DMS153 treated with DMSO at 0.1 percent for 48 hours (cell line): ENCODE measurements around the gene MAST2.
"Not testable (repeated sequence)": the region's sequence is repeated elsewhere in the genome, so short reads cannot be mapped to it uniquely, and the experiment has no call there.

Experiments
- DNase-seq: peaks from one replicate; lab custom pipeline; 2025; ENCODE audit not compliant: unreplicated experiment; lab: John Stamatoyannopoulos, UW

Gene MAST2

DNA sequence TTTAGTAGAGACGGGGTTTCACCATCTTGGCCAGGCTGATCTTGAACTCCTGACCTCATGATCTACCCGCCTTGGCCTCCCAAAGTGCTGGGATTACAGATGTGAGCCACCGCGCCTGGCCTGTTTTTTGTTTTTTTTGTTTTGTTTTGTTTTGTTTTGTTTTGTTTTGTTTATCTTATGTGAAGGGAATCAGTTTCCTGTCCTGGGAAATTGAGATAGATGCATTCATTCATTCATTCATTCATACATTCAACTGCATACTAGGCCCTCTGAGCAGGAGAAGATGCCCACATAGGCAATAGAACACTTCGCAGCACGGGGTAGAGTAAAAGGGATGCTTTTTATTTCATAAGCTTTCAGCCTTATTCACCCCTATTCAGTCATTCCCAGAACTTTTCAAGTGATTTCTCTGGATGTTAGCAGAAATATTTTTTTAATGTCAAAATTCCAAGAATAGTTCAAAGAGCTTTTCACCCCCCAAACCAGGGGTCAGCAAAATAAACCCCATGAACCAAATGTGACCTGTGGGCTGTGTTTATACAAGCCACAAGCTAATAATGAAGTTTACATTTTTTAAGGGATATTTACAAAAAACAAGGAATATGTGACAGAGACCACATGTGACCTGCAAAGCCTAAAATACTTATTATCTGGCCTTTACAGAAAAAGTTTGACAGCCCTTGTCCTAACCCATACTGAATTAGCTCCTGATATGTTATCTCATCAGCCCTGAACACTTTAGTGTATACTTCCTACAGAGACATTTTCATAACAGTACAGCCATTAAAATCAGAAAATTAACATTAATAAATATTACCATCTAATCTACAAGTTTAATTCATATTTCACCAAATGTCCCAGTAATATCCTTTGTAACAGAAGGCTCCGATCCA is 127.1 kb downstream of the MAST2 start:
- DNase-seq = no peak

DNA sequence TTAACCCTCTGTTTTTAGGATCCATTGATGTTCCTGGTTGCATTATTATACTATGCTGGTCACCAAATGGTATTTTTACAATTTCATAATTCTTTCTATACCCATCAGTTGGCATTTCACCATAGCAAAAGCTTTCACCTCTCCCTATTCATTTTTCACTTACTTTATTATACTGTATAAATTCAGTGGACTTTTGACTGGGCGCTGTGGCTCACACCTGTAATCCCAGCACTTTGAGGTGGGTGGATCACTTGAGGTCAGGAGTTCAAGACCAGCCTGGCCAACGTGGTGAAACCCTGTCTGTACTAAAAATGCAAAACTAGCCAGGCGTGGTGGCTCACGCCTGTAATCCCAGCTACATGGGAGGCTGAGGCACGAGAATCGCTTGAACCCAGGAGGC is 128.8 kb downstream of the MAST2 start:
- not testable (repeated sequence) for DNase-seq

DNA sequence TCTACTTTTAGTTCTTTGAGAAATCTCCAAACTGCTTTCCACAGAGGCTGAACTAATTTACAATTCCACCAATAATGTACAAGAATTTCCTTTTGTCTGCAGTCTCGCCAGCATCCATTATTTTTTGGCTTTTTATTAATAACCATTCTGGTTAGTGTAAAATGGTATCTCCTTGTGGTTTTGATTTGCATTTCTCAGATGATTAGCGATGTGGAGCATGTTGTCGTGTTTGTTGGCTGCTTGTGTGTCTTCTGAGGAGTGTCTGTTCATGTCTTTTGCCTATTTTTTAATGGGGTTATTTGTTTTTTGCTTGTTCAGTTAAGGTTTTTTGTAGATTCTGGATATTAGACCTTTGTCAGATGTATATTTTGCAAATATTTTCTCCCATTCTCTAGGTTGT is 131.5 kb downstream of the MAST2 start:
- DNase-seq = no peak

DNA sequence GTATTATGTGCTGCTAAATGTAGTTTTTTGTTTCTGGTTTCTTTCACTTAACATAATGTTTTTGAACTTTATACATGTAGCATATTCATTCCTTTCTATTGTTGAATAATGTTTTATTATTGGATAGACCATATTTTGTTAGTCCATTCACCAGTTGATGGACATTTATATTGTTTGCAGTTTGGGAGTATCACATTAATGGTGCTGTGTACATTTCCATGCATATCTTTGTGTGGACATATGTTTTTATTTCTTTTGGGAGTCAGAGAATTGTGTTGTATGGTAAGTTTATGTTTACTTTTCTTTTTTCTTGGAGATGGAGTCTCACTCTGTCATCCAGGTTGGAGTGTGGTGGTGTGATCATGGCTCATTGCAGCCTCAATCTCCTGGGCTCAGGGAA is 134.6 kb downstream of the MAST2 start:
- DNase-seq = no peak

DNA sequence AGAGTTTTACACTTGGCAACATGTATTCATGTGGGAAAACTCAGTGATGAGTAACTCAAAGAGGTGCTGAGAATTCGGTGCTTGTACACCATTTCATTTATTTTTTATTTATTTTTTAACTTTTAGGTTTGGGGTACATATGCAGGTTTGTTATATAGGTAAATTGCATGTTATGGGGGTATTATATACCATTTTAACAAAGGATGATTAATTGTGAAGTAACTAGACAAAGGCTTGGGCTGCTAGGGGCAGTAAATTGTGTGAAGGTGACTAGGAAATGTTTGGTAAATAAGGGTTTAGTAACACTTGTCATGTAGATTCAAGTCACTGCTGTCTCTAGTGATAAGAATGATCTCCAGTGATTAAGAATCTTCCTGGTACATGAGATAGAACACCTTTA is 139.0 kb downstream of the MAST2 start:
- no peak for DNase-seq

DNA sequence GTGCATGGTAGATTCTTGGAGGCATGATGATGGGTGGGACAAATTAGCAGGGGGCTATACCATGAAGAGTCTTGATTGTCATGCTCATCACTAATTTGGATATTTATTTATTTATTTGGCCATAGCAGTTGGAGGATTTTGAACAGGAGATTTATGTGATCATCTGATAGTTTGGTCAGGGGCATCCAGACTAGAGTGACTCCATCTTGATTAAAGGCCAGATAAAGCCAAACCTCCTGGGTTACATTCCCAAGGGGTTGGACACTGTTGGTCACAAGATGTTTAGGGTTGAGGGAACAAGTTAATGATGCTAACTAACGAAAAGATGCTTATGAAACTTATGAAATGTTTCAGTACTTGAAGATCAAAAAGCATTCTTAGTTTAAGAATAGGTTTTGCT is 139.8 kb downstream of the MAST2 start:
- DNase-seq = no peak

DNA sequence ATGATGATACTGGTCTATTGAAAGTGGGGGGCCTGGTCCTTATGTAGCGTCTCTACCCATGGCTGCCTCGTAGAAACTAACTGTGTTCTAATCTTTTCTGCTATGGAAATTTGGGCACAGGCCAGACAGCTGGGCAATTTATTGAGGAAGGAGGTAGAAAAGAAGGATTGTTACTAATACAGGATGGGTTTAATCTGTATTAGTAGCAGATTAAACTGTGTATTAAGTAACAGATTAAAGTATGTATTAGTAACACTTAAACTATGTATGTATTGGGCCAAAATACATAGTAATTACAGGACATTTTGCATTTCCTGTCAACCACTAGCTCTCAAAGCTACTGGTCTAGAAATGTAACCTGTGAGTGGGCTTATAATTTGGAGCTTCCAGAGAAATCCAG is 142.0 kb downstream of the MAST2 start:
- DNase-seq = no peak

DNA sequence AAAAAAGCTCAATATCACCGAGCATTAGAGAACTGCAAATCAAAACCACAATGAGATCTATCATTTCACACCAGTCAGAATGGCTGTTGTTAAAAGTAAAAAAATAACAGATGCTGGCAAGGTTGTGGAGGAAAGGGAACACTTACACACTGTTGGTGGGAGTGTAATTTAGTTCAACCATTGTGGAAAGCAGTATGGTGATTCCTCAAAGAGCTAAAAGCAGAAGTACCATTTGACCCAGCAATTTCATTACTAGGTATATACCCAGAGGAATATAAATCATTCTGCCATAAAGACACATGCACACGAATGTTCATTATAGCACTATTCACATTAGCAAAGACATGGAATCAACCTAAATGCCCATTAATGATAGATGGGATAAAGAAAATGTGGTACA is 146.1 kb downstream of the MAST2 start:
- DNase-seq = not testable (repeated sequence)

DNA sequence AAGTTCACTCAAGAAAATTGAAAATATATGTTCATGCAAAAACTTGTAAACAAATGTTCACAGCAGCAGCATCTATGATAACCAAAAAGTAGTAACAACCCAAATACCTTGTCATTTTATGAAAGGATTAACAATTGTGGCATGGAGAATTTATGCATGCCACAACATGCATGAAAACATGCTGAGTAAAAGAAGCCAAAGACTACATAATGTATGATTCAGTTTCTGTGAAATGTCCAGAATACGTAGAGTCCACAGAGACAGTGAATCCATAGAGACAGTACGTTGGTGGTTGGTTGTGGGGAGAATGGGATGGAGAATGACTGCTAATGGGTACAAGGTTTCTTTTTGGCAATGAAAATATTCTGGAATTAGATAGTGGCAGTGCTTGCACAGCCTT is 148.7 kb downstream of the MAST2 start:
- DNase-seq = no peak

DNA sequence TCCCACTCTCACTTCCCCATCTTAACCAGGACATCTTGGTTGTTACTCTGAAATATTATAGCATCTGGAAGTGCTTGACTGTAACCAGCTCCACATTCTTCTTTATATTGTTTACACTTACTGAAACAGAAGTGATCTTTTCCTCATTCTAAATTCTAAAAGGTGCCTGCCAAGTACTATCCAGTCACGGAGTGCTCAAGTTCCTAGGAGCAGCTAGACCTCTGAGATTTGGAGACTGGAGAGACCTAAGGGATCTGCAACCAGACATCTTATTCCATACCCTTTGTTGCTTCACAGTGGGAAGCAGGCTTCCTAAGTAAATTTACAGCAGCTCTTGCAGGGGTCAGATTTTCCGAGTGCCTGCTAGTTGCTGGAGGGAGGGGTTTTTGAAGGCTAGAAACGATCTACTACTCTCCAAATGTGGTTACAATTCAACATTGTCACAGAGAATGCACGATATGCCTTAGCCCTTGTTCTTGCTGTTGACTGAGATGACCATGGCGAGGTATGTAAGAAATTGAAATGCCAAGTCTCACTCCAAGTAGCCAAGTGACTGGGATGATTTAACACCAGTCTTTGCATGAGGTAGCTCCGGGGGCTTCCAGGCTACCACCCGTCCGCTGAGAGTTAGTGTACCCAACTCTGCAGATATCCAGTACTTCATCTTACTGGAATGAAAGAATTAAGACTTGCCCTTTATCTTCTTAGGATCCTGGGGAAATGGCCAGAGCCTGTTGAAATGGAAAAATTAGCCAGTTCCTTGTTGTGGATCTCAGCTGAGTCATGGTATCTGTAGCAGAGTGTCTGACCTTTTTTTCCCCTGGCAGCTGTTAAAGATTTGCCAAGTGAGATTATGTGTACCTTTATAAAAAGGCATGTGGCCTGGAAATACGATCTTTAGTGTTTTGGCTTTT is 150.8 kb downstream of the MAST2 start:
- DNase-seq = no peak

DNA sequence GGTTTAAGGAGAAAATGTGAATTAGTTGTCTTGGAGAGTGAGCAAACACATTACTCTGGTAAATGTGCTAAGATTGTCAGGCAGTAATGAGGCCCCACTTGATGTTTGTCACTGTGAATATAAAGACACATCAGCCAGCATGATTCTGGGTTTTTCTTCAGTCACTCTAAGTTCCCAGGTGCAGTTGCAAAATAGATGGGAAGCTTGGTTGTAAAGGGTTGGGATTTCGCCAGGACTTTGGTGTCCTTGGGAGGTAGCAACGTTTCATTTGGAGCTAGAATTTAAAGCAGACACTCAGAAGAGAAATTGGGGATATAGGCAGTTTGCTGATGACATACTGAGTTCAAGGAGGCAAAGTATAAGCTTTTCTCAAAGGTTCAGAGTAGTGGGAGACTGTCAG is 154.3 kb downstream of the MAST2 start:
- DNase-seq = no peak

DNA sequence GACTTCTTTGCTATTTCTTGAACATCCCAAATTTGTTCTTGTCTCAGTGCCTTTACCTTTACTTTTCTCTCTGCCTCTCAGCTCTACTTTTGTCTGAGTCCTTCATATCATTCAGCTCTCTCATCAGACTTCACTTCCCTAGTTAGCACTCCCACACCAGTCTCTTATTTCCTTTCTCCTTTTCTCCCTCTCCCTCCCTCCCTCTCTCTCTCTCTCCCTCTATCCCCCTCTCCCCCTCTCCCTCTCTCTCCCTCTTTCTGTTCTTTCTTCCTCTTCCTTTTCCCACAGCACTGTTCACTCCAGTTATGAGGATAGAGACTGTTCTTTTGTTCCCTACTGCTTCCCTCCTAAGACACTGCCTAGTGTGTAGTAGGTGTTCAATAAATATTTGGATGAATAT is 154.9 kb downstream of the MAST2 start:
- DNase-seq = no peak

DNA sequence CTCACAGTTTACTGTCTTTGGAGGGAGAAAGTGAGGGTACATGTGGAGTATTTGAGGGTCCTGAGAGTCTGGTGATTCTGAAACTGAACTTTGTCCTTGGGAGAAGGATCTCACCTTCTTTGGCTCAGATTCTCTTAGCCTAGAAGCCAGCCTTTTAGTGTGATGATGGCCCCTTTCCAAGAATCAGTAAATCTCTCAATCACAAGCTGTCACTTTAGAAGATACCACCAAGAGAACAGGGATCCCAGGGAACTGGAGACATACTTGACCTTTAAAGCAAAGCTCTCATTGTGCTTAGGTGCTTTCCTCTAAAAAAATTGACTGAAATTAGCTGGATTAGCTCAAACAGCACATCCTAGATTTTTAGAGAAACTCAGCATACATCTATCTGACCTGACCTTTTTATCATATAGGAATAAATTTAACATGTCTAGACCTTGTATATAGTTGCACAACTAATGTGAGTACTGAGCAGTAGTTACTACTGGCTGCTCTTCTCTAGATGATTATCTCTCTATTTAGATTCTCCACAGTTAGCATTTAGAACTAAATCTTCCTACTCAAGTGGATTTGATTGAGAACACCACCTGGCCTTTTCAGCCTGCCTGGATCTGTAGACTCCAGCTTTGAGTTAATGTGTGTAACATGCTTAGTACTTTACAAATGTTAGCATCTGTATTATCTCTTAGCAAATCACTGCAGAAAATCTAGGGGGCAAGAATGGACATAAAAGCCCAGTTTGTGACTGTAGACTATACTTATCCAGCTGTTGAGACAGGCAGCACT is 157.7 kb downstream of the MAST2 start:
- no peak for DNase-seq

DNA sequence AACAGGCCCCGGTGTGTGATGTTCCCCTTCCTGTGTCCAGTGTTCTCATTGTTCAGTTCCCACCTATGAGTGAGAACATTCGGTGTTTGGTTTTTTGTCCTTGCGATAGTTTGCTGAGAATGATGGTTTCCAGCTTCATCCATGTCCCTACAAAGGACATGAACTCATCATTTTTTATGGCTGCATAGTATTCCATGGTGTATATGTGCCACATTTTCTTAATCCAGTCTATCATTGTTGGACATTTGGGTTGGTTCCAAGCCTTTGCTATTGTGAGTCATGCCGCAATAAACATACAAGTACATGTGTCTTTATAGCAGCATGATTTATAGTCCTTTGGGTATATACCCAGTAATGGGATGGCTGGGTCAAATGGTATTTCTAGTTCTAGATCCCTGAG is 158.5 kb downstream of the MAST2 start:
- not testable (repeated sequence) for DNase-seq

DNA sequence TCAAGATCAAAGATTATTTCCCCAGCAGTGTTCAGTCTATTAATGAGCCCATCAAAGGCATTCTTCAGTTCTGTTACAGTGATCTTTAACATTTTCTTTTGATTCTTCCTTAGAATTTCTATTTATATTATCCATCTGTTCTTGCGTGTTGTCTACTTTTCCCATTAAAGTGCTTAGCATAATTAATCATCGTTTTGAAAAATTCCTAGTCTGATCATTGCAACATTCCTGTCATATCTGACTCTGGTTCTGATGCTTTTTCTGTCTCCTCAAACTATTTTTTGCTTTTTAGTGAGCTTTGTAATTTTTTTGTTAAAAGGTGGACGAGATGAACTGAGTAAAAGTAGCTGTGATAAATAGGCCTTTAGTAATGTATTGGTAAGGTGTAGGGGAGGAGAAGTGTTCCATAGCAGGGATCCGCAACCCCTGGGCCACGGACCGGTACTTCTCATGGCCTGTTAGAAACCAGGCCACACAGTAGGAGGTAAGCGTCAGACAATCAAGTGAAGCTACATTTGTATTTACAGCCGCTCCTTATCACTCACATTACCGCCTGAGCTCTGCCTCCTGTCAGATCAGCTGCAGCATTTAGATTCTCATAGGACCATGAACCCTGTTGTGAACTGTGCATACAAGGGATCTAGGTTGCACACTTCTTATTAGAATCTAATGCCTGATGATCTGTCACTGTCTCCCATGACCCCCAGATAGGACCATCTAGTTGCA is 165.7 kb downstream of the MAST2 start:
- DNase-seq = no peak

DNA sequence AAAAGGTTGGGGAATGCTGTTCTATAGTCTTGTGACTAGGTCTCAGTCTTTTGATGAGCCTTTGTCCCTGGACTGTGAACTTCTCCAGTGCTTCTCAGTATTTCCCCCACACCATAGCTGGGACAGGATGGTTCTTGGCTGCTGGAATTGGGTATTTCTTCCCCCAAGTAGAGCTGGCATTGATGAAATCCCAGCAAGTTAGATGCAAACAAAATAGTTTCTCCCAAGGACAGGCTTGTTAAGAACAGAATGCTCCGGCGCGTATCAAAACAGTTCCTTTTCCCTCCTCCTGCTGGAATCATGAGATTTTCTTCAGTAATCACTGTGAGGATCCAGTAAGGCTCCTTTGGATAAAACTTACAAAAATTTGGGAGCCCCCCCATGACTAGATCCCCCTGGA is 166.5 kb downstream of the MAST2 start:
- DNase-seq = no peak

DNA sequence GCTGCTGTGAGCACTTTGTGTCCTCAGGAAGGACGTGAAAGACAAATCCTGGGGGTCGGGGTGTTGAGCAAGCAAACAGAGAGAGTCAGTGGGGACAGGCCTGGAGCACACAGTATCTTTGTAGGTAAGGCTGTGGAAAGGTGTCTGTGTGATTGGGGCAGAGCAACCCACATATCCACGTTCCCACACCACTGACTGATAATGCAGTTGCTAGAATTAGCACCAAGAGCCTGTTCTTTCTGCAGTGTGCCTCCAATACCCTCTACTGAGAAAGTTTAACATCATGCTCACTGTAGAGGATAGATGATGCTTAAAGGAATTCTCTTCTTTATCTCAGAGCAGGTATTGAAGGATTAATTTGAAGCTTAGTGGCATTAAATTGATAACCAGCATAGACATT is 167.9 kb downstream of the MAST2 start:
- DNase-seq = no peak

DNA sequence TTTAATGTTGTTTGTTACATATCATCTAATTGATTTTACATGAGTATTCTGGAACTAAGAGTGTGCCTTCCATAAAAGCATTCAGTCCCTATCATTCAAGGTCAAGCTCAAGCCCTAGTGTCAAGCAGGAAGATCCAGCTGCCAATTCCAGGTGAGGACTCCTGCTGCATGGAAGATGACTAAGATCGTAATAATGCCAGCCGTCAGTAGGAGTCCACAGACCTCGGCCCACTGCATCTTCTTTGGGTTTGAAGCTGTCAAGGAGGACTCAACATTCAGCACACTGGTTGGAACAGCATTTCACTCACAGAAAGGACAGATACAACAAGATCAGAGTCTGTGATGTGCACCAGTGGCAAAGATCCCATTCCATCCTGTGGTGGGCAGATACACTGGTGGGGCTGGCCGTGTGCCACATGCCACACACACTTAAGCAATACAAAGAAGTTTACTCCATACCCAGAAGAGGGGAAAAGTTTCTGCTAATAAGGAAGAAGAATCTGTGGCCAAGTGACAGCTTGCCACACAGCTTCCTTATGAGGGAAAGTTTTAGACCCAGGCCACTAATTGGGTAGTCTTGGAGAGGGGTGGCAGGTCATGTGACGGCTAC is 168.6 kb downstream of the MAST2 start:
- DNase-seq = no peak

DNA sequence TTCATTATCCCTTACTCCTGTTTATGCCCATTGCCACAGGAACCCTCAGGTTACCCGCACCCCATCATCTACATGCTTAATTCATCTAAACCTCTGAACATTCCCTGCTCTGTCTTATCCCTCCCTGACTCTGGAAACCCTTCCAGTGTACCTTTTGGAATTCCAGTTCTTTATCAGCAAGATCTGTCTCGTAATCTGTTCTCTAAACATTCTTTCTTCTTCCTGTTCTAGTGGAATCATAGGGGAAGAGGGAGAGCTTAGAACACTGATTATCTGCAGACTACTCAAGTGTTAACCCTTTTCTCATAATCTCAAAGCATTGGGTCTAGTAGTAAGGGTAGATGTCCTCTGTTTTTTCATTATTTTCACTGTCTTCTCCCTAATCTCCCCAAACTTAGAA is 169.2 kb downstream of the MAST2 start:
- DNase-seq = no peak

DNA sequence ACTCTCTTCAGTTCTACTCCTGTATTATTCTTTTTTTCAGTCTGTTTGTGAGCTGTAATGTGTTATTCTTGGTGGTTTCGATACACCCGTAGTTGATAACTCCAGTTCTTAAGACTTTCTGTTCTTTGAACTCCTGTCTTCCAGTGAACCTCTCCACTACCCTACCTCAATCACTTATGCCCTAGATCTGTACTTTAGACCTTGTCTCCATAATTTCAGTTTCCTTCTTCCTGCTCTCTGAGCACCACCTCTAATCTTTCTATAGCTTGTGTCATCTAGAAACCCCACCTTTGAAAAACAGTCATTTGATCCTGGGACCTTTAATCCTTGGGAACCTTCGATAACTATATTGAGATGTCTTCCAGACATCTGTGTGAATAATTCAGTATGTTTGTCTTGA is 169.7 kb downstream of the MAST2 start:
- DNase-seq = no peak
